T-helper 22 cell (primary cell): ENCODE data around the gene ZNF598.
"Not testable (repeated sequence)": the region's sequence is repeated elsewhere in the genome, so short reads cannot be mapped to it uniquely, and the experiment has no call there.

Experiments
- DNase-seq: peaks from one replicate; pipeline ENCODE4 v3.0.0-alpha.2; 2020; ENCODE audit warnings: low read depth

Gene ZNF598

GRCh38 chr16:1958143-1958491, 51.5 kb downstream of the ZNF598 start:
- DNase-seq = not testable (repeated sequence)

DNA sequence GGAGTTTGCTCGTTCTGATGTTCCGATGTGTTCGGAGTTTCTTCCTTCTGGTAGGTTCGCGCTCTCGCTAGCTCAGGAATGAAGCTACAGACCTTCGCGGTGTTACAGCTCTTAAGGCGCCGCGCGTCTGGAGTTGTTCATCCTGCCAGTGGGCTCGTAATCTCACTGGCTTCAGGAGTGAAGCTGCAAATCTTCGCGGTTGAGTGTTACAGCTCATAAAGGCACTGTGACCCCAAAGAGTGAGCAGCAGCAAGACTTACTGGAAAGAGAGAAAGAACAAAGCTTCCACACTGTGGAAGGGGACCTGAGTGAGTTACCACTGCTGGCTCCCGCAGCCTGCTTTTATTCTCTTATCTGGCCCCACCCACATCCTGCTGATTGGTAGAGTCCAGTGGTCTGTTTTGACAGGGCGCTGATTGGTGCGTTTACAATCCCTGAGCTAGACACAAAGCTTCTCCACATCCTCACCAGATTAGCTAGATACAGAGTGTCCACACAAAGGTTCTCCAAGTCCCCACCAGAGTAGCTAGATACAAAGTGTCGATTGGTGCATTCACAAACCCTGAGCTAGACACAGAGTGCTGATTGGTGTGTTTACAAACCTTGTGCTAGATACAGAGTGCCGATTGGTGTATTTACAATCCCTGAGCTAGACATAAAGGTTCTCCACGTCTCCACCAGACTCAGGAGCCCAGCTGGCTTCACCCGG, 52.0 kb downstream of the ZNF598 start:
- DNase-seq = not testable (repeated sequence)

- DNase-seq = no peak
Observed at GRCh38 chr16:1953734-1954133, 55.9 kb downstream of the ZNF598 start.

DNA sequence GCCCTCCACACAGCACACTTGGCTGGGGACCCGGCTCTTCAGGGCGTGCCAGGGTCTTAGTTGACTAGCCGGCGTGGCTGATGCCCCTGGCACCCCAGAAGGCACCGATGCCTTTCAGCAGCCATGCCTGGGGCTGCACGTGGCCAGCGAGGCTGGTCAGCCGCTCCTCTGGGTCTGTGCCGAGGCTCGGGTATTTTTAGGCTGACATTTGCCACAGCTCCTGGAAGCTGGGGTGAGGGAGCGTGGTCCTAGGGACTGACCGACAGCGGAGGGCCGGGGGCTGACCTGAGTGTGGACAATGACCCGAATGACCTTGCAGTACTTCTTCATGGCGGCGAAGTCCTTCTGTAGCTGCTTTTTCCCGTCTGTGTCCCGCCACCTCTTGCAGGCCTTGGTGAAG, 59.1 kb downstream of the ZNF598 start:
- no peak for DNase-seq

- DNase-seq = no peak
Observed at GRCh38 chr16:1950047-1950446, 59.6 kb downstream of the ZNF598 start.

- DNase-seq = no peak
Observed at GRCh38 chr16:1949507-1949906, 60.1 kb downstream of the ZNF598 start.
